ENCODE results near the gene ST3GAL2. TPM values are rescaled to one million over a fixed set of nuclear protein-coding genes. Genes with fewer than 3 reads are reported as not detected.

Gene ST3GAL2
- total and polyA plus RNA-seq, 9 of the 15 experiments (the other 6 are each of a cell fraction or from before 2014, with no cell fraction given), result 1.5 to 108 (median 34.3) TPM

DNA sequence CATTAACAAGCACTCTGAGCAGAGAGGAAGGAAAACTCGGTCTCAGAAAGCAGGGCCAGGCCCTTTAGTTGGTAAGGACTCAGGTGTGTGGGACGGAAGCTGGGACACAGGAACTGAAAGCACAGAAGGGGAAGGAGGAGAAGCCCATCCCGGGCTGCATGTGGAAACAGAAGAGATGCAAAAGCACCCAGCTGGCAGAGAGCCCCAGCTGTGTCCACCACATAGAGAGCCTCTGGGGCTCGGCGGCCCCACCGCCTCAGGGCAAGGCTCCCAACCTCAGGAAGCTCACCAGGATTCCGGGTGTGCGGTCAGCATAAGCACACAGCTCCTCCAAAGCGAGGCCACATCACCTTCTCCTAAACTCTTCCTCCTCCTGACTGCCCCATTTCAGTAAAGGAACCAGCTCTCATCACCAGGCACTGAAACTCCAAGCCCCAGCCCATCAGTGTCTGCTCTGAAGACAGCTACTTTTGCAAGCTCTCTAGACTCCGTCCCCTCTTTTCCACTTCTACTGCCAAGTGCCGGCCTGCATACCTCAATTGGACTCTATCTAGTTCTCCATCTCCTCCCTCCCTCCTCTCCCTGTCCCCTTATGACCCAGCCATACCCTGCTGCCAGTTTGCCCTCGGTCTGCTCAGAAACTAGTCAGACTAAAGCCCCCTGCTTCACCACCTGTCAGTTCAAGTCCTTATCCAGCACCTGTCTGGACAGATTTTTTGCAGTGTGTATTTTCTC is 6.0 kb downstream of the ST3GAL2 start (continued):
- TF ChIP-seq ARID1B (IDR thresholded peaks at IDR 0.05) (peak; percentile 18; the same call in 1 of the 2 replicates), ZNF143 (CRISPR knock-in tag; IDR thresholded peaks at IDR 0.05) (0 out of 2 replicates have a peak, but pooled peaks have one; percentile 25), PHF8 (IDR thresholded peaks at IDR 0.05; ENCODE audit: borderline replicate concordance, low read length) (peak; percentile 19; the same call in 1 of the 2 replicates), CTBP1 (IDR thresholded peaks at IDR 0.05; ENCODE audit: borderline replicate concordance) (peak; percentile 36; the same call in 1 of the 2 replicates), CHD1 (IDR thresholded peaks at IDR 0.05; ENCODE audit: low read length) (peak; percentile 25), MAZ (CRISPR knock-in tag; conservative IDR thresholded peaks at IDR 0.05 in 1 of 2, IDR thresholded peaks at IDR 0.05 in 1 of 2) (peak; percentile 36 to 68; a peak in 3 of 4 replicates), ETV1 (tag; conservative IDR thresholded peaks at IDR 0.05; ENCODE audit: low read depth) (0 out of 2 replicates have a peak, but pooled peaks have one; percentile 5), CHD2 (IDR thresholded peaks at IDR 0.05; ENCODE audit: low read depth, low read length) (no peak), ZNF766 (CRISPR knock-in tag; conservative IDR thresholded peaks at IDR 0.05) (no peak), ELF4 (CRISPR knock-in tag; IDR thresholded peaks at IDR 0.05) (peak; percentile 31; the same call in 1 of the 2 replicates), PPARD (CRISPR knock-in tag; IDR thresholded peaks at IDR 0.05) (0 out of 2 replicates have a peak, but pooled peaks have one; percentile 15), SMAD4 (CRISPR knock-in tag; conservative IDR thresholded peaks at IDR 0.05) (peak; percentile 45)
- TF ChIP-seq, protein P1, sequence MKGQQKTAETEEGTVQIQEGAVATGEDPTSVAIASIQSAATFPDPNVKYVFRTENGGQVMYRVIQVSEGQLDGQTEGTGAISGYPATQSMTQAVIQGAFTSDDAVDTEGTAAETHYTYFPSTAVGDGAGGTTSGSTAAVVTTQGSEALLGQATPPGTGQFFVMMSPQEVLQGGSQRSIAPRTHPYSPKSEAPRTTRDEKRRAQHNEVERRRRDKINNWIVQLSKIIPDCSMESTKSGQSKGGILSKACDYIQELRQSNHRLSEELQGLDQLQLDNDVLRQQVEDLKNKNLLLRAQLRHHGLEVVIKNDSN (CRISPR knock-in tag; IDR thresholded peaks at IDR 0.05), result no peak
- TF ChIP-seq, protein P2, sequence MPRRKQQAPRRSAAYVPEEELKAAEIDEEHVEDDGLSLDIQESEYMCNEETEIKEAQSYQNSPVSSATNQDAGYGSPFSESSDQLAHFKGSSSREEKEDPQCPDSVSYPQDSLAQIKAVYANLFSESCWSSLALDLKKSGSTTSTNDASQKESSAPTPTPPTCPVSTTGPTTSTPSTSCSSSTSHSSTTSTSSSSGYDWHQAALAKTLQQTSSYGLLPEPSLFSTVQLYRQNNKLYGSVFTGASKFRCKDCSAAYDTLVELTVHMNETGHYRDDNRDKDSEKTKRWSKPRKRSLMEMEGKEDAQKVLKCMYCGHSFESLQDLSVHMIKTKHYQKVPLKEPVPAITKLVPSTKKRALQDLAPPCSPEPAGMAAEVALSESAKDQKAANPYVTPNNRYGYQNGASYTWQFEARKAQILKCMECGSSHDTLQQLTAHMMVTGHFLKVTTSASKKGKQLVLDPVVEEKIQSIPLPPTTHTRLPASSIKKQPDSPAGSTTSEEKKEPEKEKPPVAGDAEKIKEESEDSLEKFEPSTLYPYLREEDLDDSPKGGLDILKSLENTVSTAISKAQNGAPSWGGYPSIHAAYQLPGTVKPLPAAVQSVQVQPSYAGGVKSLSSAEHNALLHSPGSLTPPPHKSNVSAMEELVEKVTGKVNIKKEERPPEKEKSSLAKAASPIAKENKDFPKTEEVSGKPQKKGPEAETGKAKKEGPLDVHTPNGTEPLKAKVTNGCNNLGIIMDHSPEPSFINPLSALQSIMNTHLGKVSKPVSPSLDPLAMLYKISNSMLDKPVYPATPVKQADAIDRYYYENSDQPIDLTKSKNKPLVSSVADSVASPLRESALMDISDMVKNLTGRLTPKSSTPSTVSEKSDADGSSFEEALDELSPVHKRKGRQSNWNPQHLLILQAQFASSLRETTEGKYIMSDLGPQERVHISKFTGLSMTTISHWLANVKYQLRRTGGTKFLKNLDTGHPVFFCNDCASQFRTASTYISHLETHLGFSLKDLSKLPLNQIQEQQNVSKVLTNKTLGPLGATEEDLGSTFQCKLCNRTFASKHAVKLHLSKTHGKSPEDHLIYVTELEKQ (CRISPR knock-in tag; IDR thresholded peaks at IDR 0.05), result no peak
- TF ChIP-seq, protein P3, sequence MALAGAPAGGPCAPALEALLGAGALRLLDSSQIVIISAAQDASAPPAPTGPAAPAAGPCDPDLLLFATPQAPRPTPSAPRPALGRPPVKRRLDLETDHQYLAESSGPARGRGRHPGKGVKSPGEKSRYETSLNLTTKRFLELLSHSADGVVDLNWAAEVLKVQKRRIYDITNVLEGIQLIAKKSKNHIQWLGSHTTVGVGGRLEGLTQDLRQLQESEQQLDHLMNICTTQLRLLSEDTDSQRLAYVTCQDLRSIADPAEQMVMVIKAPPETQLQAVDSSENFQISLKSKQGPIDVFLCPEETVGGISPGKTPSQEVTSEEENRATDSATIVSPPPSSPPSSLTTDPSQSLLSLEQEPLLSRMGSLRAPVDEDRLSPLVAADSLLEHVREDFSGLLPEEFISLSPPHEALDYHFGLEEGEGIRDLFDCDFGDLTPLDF (CRISPR knock-in tag; IDR thresholded peaks at IDR 0.05), result 0 out of 2 replicates have a peak, but pooled peaks have one; percentile 1
- TF ChIP-seq, protein P4, sequence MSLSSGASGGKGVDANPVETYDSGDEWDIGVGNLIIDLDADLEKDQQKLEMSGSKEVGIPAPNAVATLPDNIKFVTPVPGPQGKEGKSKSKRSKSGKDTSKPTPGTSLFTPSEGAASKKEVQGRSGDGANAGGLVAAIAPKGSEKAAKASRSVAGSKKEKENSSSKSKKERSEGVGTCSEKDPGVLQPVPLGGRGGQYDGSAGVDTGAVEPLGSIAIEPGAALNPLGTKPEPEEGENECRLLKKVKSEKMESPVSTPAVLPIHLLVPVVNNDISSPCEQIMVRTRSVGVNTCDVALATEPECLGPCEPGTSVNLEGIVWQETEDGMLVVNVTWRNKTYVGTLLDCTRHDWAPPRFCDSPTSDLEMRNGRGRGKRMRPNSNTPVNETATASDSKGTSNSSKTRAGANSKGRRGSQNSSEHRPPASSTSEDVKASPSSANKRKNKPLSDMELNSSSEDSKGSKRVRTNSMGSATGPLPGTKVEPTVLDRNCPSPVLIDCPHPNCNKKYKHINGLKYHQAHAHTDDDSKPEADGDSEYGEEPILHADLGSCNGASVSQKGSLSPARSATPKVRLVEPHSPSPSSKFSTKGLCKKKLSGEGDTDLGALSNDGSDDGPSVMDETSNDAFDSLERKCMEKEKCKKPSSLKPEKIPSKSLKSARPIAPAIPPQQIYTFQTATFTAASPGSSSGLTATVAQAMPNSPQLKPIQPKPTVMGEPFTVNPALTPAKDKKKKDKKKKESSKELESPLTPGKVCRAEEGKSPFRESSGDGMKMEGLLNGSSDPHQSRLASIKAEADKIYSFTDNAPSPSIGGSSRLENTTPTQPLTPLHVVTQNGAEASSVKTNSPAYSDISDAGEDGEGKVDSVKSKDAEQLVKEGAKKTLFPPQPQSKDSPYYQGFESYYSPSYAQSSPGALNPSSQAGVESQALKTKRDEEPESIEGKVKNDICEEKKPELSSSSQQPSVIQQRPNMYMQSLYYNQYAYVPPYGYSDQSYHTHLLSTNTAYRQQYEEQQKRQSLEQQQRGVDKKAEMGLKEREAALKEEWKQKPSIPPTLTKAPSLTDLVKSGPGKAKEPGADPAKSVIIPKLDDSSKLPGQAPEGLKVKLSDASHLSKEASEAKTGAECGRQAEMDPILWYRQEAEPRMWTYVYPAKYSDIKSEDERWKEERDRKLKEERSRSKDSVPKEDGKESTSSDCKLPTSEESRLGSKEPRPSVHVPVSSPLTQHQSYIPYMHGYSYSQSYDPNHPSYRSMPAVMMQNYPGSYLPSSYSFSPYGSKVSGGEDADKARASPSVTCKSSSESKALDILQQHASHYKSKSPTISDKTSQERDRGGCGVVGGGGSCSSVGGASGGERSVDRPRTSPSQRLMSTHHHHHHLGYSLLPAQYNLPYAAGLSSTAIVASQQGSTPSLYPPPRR (CRISPR knock-in tag; IDR thresholded peaks at IDR 0.05; ENCODE audit: borderline replicate concordance), result no peak

All from K562 (cell line).